Osteocyte (in vitro differentiated cells): Measurements from ENCODE around the gene DNPEP. TPM values are rescaled to one million over a fixed set of nuclear protein-coding genes. Genes with fewer than 3 reads are reported as not detected.
A peak's percentile ranks its signal among the peaks of the same experiment; 100 is the strongest.

Source experiments
- DNase-seq: peaks from one replicate; pipeline ENCODE4 v3.0.0; 2021; ENCODE audit warnings: mixed read lengths; ENCODE audit not compliant: unreplicated experiment; ENCODE audit errors: extremely low spot score
- H3K27ac Mint-ChIP-seq: one replicate; pipeline ENCODE4 v1.8.0; 2021; ENCODE audit warnings: mild to moderate bottlenecking, mixed read lengths; ENCODE audit not compliant: unreplicated experiment
- H3K27me3 Mint-ChIP-seq: one replicate; pipeline ENCODE4 v1.8.0; 2021; ENCODE audit warnings: mixed read lengths; ENCODE audit not compliant: unreplicated experiment
- H3K36me3 Mint-ChIP-seq: one replicate; pipeline ENCODE4 v1.8.0; 2021; ENCODE audit warnings: mixed read lengths; ENCODE audit not compliant: unreplicated experiment
- H3K4me1 Mint-ChIP-seq: one replicate; pipeline ENCODE4 v1.8.0; 2021; ENCODE audit warnings: mixed read lengths; ENCODE audit not compliant: unreplicated experiment
- H3K4me3 Mint-ChIP-seq: one replicate; pipeline ENCODE4 v1.8.0; 2021; ENCODE audit warnings: mild to moderate bottlenecking, moderate library complexity, mixed read lengths; ENCODE audit not compliant: unreplicated experiment
- H3K9me3 Mint-ChIP-seq: one replicate; pipeline ENCODE4 v1.8.0; 2021; ENCODE audit warnings: mixed read lengths; ENCODE audit not compliant: unreplicated experiment
- CTCF ChIP-seq: fragments of 200-600 bp; sonication (generic); IDR thresholded peaks from 2 replicates; pipeline ENCODE4 v1.5.0; 2021; ENCODE audit warnings: antibody characterized with exemption, mild to moderate bottlenecking, moderate library complexity
- total RNA-seq: library from RNA; stranded (reverse); gene quantifications from 2 replicates; pipeline ENCODE4 v1.2.1, GENCODE V29; 2021

DNPEP gene
- total RNA-seq, 1 donor from 2014 or later = 73.2 TPM

DNA sequence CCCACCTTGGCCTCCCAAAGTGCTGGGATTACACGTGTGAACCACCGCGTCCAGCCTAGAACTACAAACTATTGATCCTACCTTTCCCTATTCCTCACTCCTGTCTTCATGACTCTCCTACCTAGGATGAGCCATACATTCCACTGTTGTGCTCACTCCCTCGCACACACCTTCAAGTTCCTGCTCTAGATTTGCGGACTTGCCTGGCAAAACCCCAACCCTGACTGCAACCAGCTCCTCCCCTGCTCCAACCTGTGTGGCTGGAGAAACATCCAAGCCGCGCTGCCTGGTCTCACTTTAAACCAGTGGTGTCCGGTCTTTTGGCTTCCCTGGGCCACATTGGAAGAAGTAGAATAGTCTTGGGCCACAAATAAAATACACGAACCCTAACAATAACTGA is 5.0 kb upstream of the DNPEP start:
- peaks cover 5% of the 10 kb centered on the region for H3K4me1 Mint-ChIP-seq
- no peaks in the 10 kb centered on the region for H3K9me3 Mint-ChIP-seq
- no peak overlapping the region for H3K4me3 Mint-ChIP-seq
- TF ChIP-seq CTCF = no peak
- DNase-seq = no peak
- no peak overlapping the region for H3K27ac Mint-ChIP-seq
- H3K36me3 Mint-ChIP-seq = no peaks in the 10 kb centered on the region
- H3K27me3 Mint-ChIP-seq = no peaks in the 10 kb centered on the region

DNA sequence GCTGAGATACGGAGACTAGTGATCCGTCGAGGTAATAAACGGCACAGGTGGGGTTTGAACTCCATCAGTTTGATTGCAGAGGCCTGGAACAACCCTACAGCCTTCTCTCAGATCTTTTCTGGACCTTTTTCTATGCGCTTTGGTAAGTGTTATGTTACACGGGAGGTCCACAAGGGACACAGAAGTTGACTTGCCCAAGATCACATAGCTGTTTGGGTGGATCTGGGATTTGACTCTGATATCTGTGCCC is 1.1 kb upstream of the DNPEP start:
- TF ChIP-seq CTCF = no peak
- Mint-ChIP-seq H3K27ac (peak overlapping the region; percentile 62), H3K4me3 (peak overlapping the region; percentile 69), H3K4me1 (peaks cover 12% of the 10 kb centered on the region), H3K27me3 (no peaks in the 10 kb centered on the region), H3K36me3 (peaks cover 7% of the 10 kb centered on the region), H3K9me3 (no peaks in the 10 kb centered on the region)
- no peak for DNase-seq

DNA sequence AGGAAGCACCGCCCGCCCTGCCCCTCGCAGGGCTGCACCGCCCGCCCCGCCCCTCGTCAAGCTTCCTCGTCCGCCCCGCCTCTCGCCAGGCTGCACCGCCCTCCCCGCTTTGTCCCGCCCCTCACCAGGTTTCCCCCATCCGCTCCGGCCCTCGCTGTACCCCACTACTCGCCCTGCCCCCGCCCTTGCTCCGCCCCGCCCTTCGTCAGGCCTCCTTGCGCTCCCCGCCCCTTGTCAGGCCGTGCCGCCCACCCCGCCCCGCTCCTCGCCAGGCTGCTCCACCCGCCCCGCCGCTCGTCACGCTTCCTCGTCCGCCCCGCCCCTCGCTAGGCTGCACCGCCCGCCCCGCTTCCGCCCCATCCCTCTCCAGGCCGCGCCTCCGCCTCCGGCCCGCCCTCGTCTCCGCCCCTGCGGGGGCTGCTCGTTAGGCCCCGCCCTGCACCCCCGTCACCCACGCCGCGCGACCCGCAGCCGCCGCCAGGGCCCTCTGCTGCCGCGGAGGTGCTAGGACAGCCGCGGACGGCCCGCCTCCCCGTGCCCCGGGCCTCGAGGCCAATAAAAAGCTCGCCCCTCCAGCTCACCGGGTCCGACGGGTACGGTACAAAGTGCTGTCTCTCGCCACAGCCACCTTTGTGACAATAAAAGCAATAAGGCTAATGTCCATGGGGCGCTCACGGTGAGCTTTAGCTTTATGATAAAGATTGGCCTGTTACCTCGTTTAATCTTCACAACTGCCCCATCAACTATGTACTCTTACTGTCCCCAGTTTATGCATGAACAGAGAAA is 602 bp upstream of the DNPEP start:
- peak; percentile 99 for DNase-seq
- TF ChIP-seq CTCF = peak; percentile 64
- Mint-ChIP-seq H3K4me1 (peaks cover 12% of the 10 kb centered on the region), H3K9me3 (no peaks in the 10 kb centered on the region), H3K36me3 (peaks cover 13% of the 10 kb centered on the region), H3K27me3 (no peaks in the 10 kb centered on the region), H3K27ac (peak overlapping the region; percentile 62), H3K4me3 (peak overlapping the region; percentile 69)

DNA sequence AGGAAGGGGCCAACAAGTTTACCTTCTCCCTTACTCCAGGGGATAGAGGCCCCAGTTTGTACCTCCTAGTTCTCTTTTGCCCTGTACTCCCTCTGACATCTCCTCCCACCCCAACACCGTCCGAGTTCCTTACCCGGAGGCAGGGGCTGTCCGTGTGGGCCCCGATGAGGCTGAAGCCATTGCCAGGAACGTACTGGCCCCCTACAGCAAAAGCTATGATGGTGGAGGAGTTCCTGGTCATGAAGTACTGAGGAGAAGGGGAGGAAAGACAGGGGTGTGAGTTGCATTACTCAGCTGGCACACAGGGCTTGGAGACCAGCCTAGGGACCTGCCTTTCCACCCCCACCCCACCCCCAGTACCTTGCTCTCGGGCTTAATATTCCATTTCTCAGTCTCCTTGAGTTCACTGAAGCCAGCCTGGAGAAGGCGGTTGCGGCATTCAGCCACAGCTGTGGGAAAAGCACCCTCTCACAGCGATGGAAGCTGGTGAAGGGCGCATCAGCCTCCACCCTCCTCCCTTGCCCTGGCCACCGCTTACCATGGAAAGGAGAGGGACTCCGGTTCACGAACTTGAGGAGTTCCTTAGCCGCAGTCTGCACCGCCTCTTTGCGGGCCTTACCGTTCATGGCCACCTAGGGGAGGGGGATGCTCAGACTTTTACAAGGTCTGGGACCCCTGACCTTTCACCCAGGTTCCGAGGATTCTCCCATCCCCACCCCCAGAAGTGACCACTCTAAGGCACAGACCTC is 1.0 kb downstream of the DNPEP start:
- Mint-ChIP-seq H3K36me3 (peaks cover 21% of the 10 kb centered on the region), H3K4me3 (peak overlapping the region; percentile 90), H3K9me3 (no peaks in the 10 kb centered on the region), H3K4me1 (peaks cover 12% of the 10 kb centered on the region), H3K27ac (peak overlapping the region; percentile 95), H3K27me3 (no peaks in the 10 kb centered on the region)
- no peak for DNase-seq
- TF ChIP-seq CTCF = no peak

GRCh38 chr2:219385958-219386520 is 1.7 kb downstream of the DNPEP start:
- Mint-ChIP-seq H3K4me3 (no peak overlapping the region), H3K9me3 (no peaks in the 10 kb centered on the region), H3K36me3 (peaks cover 25% of the 10 kb centered on the region), H3K4me1 (peaks cover 12% of the 10 kb centered on the region), H3K27ac (no peak overlapping the region), H3K27me3 (no peaks in the 10 kb centered on the region)
- TF ChIP-seq CTCF = no peak
- DNase-seq = no peak
